ENCODE results near the gene MBNL2. TPM values are rescaled to one million over a fixed set of nuclear protein-coding genes. Genes with fewer than 3 reads are reported as not detected.

Gene MBNL2
- total RNA-seq, 4 donors from 2014 or later: 92.8 to 132 (median 101) TPM

DNA sequence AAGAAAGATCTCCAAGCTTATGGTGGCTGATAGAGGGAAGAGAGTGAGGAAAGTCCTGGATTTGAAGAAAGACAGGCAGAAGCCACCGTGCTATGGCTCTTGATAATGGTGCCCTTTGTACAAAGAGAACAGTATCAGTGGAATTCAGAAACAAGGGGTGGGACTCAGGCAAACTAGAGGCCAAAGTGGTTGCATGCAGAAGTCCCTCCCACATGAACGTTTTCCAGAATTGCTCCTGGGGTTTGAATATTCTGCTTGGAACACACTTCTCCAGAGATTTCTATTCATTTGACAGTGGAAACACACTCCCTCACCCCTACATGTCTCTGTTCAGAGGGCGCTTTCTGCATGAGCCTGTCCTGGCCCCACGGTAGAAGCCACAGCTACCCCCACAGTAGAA, 10.1 kb upstream of the MBNL2 start:
- Histone ChIP-seq H3K36me3 (no peaks in the 10 kb centered on the region), H3K27ac (replicated peaks in 1 of 4) (peak overlapping the region; percentile 5 to 44 (median 25))
- intact Hi-C loops (cut with DNase I): loop anchor here (10.0 kb wide), 1 partner anchor 187 kb away; no protein-coding TSS in a partner anchor

DNA sequence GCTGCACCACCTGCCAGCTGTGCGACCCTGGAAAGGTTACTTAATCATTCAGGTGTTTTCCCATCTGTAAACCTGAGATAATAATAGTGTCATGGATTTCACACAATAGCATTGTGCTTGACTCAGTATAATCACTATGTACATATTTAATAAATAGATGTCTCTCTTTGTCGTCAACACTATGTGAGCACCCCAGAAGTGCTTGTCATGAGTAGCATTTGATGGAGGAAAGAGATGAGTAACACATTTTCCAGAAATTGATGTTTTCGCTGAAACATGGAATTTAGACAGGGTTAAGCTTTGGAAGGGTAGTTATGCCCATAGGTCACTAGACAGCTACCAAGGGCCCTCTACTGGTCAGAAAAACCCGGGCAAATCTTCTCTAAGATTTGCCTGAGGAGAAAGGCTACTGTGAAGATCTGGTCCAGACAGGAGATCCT, 9.5 kb upstream of the MBNL2 start:
- Histone ChIP-seq H3K4me1 (peaks cover 0 to 18% (median 12%) of the 10 kb centered on the region in 4 donors), H3K4me3 (no peak overlapping the region), H3K27ac (replicated peaks in 1 of 4) (peak overlapping the region; percentile 4 to 30 (median 12)), H3K27me3 (no peaks in the 10 kb centered on the region), H3K36me3 (no peaks in the 10 kb centered on the region), H3K9me3 (no peaks in the 10 kb centered on the region)
- TF ChIP-seq POLR2A (IDR thresholded peaks at IDR 0.05; ENCODE audit: low read depth) (no peak), POLR2AphosphoS5 (IDR thresholded peaks at IDR 0.05) (no peak), CTCF (IDR thresholded peaks at IDR 0.05) (peak; percentile 45 to 60 (median 56))
- intact Hi-C loops (cut with DNase I): loop anchor here (10.0 kb wide), 1 partner anchor 188 kb away; no protein-coding TSS in a partner anchor
- no peak for DNase-seq (ENCODE audit: extremely low spot score)
- WGBS: 65% methylated on average over 4 of the region's 4 CpGs

More for the DNA sequence above, 10.1 kb upstream of the MBNL2 start:
- 71% methylated on average over 4 of the region's 4 CpGs for WGBS
- peaks cover 0 to 18% (median 12%) of the 10 kb centered on the region in 4 donors for H3K4me1 ChIP-seq
- no peaks in the 10 kb centered on the region for H3K9me3 ChIP-seq
- H3K27me3 ChIP-seq: no peaks in the 10 kb centered on the region
- TF ChIP-seq POLR2A (IDR thresholded peaks at IDR 0.05; ENCODE audit: low read depth) (no peak), CTCF (IDR thresholded peaks at IDR 0.05) (no peak), EP300 (IDR thresholded peaks at IDR 0.05) (no peak)
- no peak overlapping the region for H3K4me3 ChIP-seq
- no peak for DNase-seq (ENCODE audit: extremely low spot score)

DNA sequence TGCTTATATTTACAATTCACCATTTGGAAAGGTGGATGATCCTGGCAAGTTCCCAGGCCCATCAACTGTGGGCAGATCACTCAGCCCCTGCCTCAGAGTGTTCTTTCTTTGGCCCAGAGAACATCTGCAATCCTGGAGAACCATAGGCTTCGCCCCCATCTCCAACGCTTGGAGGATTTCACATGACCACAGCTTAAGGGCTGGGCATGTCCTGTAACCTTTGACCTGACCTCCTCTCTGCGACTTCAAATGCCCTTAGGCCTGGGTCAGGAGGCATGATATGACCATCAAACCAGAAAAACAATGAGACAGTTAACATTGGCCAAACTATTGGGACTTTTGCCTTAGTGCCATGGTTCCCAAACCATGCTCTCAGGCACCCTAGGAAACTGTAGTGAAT, 7.2 kb upstream of the MBNL2 start:
- H3K4me3 ChIP-seq: no peak overlapping the region
- peak; percentile 64 for DNase-seq (ENCODE audit: extremely low spot score)
- 75% methylated on average over 3 of the region's 3 CpGs for WGBS
- peaks cover 0 to 18% (median 12%) of the 10 kb centered on the region in 4 donors for H3K4me1 ChIP-seq
- intact Hi-C loops (cut with DNase I): loop anchor here (10.0 kb wide), 1 partner anchor 190 kb away; no protein-coding TSS in a partner anchor
- H3K27ac ChIP-seq (replicated peaks in 1 of 4): no peak overlapping the region
- TF ChIP-seq POLR2A (IDR thresholded peaks at IDR 0.05; ENCODE audit: low read depth) (no peak), CTCF (IDR thresholded peaks at IDR 0.05) (no peak), POLR2AphosphoS5 (IDR thresholded peaks at IDR 0.05) (no peak), EP300 (IDR thresholded peaks at IDR 0.05) (no peak)
- no peaks in the 10 kb centered on the region for H3K27me3 ChIP-seq
- H3K9me3 ChIP-seq: no peaks in the 10 kb centered on the region
- H3K36me3 ChIP-seq: no peaks in the 10 kb centered on the region

DNA sequence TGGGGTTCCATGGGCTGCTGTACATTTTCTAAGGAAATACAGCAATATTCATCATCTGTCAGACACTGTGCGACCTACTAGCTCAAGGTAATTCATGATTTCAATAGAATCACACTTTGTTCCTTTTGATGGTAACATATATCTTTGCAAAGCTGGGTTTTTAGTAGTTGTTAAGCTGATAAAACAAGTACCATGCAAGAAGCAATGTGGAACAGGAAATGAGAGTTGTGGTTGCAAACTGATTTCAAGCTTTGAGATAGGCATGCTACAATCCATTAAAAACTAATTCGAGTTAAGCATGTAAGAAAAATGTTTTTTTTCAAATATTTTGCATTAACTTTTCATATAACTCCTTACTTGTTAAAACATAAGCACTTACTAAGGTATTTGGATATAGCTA, 6.8 kb upstream of the MBNL2 start:
- intact Hi-C loops (cut with DNase I): loop anchor here (10.0 kb wide), 1 partner anchor 191 kb away; no protein-coding TSS in a partner anchor

More for the DNA sequence above, 6.8 kb upstream of the MBNL2 start:
- DNase-seq (ENCODE audit: extremely low spot score): no peak
- WGBS: 81% methylated on average over 2 of the region's 2 CpGs
- Histone ChIP-seq H3K36me3 (no peaks in the 10 kb centered on the region), H3K9me3 (no peaks in the 10 kb centered on the region), H3K27me3 (no peaks in the 10 kb centered on the region), H3K4me3 (no peak overlapping the region), H3K4me1 (peaks cover 0 to 18% (median 12%) of the 10 kb centered on the region in 4 donors), H3K27ac (replicated peaks in 1 of 4) (no peak overlapping the region)
- TF ChIP-seq CTCF (IDR thresholded peaks at IDR 0.05) (no peak), POLR2A (IDR thresholded peaks at IDR 0.05; ENCODE audit: low read depth) (no peak), EP300 (IDR thresholded peaks at IDR 0.05) (no peak), POLR2AphosphoS5 (IDR thresholded peaks at IDR 0.05) (no peak)
